ENCODE results near the gene ZMYND15. TPM values are rescaled to one million over a fixed set of nuclear protein-coding genes. Genes with fewer than 3 reads are reported as not detected.

The ZMYND15 gene
- total and polyA plus RNA-seq, 2 of the 13 experiments (the other 11 are each of a cell fraction or from before 2014, with no cell fraction given) = 0.24 to 2.7 TPM

GRCh38 chr17:4733073-4733531 is 6.5 kb upstream of the ZMYND15 start (continued):
- TF ChIP-seq STAG1 (CRISPR knock-in tag; IDR thresholded peaks at IDR 0.05) (peak; percentile 72), NCOR1 (IDR thresholded peaks at IDR 0.05; ENCODE audit: borderline replicate concordance, low read length) (no peak), POLR2A (IDR thresholded peaks at IDR 0.05; ENCODE audit: insufficient read depth in 1 of 2, low read depth in 2 of 2, low read length in 2 of 2) (0 out of 4 replicates have a peak, but pooled peaks of 1 of the 2 experiments have one; percentile 12), HIC2 (CRISPR knock-in tag; IDR thresholded peaks at IDR 0.05; ENCODE audit: low read depth) (peak; percentile 69; the same call in 1 of the 2 replicates), HOXA3 (CRISPR knock-in tag; IDR thresholded peaks at IDR 0.05) (0 out of 2 replicates have a peak, but pooled peaks have one; percentile 14), XRCC5 (optimal IDR thresholded peaks at IDR 0.05; ENCODE audit: low read length) (peak; percentile 44), DNMT3B (CRISPR knock-in tag; conservative IDR thresholded peaks at IDR 0.05) (no peak), ZFY (CRISPR knock-in tag; IDR thresholded peaks at IDR 0.05) (peak; percentile 25; the same call in 1 of the 2 replicates), ZNF335 (CRISPR knock-in tag; IDR thresholded peaks at IDR 0.05) (no peak), KAT8 (CRISPR knock-in tag; IDR thresholded peaks at IDR 0.05) (no peak), HNRNPLL (IDR thresholded peaks at IDR 0.05; ENCODE audit: low read depth, low read length, poor library complexity, severe bottlenecking) (no peak)

- H3K9ac ChIP-seq (ENCODE audit: insufficient read depth, low read depth, low read length) = no peak overlapping the region
- no peak overlapping the region for H2AFZ ChIP-seq (ENCODE audit: low read length)
- H3K36me3 ChIP-seq (replicated peaks in 1 of 2; ENCODE audit: control insufficient read depth in 1 of 2, insufficient read depth in 2 of 2, low read length in 2 of 2) = no peaks in the 10 kb centered on the region; a peak in 2 of 5 replicates
- ATAC-seq (no peak), DNase-seq (ENCODE audit: low spot score) (no peak), FAIRE-seq (peak; percentile 26)
- peaks cover 0 to 2% of the 10 kb centered on the region in 2 experiments; a peak in 2 of 5 replicates for H3K27me3 ChIP-seq (ENCODE audit: control insufficient read depth in 1 of 2, insufficient read depth in 2 of 2, low read length in 2 of 2)
- CTCF ChIA-PET (ENCODE audit: low intra/inter-chr PET ratio, low total read pairs) = no interaction called here
- no peak overlapping the region for H3K27ac ChIP-seq (ENCODE audit: extremely low read length, insufficient read depth, low read length)
- H3K4me3 ChIP-seq (replicated peaks in 1 of 3; ENCODE audit: insufficient read depth in 1 of 3, low read depth in 2 of 3, low read length in 3 of 3) = no peak overlapping the region
- in situ Hi-C loops (cut with HindIII; ENCODE audit: extremely low pct_ligation_motif_present, low pct_unique_long_range_greater_than_20kb) = loop anchor here (5.0 to 10.0 kb wide), 2 partner anchors 50 to 147 kb away; partner anchors contain the start of genes GLTPD2 and VMO1
- H3K4me2 ChIP-seq (ENCODE audit: low read depth, low read length) = peak overlapping the region; percentile 5; the same call in 1 of the 2 replicates
- H3K79me2 ChIP-seq (ENCODE audit: insufficient read depth, low read length) = peaks cover 6% of the 10 kb centered on the region
- no TSS peak for BruUV-seq (replicated peaks)
- no peaks in the 10 kb centered on the region for H3K9me3 ChIP-seq (ENCODE audit: low read length)
- intact Hi-C loops (cut with micrococcal nuclease; ENCODE audit: unreplicated experiment) = loop anchor here (5.0 kb wide), 1 partner anchor 37 kb away; the partner anchor contains the start of gene TM4SF5
- WGBS (ENCODE audit: low lambda C conversion rate) = 54% methylated on average over 8 of the region's 8 CpGs
- H4K20me1 ChIP-seq (ENCODE audit: insufficient read depth, low read length) = no peaks in the 10 kb centered on the region
- peaks cover 69% of the 10 kb centered on the region for H3K4me1 ChIP-seq (ENCODE audit: insufficient read depth, low read length)
- POLR2A ChIA-PET = interaction anchor here (0.8 to 5.1 kb wide), 4 partner anchors 25 to 54 kb away, joined by 3 to 110 read pairs (median 15); partner anchors contain the start of genes ARRB2, GLTPD2 and TM4SF5
- no peak for TF ChIP-seq ZNF280D (CRISPR knock-in tag; IDR thresholded peaks at IDR 0.05)
- peak; percentile 64 for TF ChIP-seq HDAC1 (CRISPR knock-in tag; IDR thresholded peaks at IDR 0.05)
- TF ChIP-seq HNF1B (CRISPR knock-in tag; IDR thresholded peaks at IDR 0.05) = peak; percentile 52; the same call in 1 of the 2 replicates
- TF ChIP-seq ZFP36L2 (CRISPR knock-in tag; IDR thresholded peaks at IDR 0.05) = no peak
Measured at GRCh38 chr17:4734857-4735475, 4.7 kb upstream of the ZMYND15 start.
